Gastroesophageal sphincter (tissue), 4 donors: ENCODE measurements around the gene SLC38A11. TPM values are rescaled to one million over a fixed set of nuclear protein-coding genes. Genes with fewer than 3 reads are reported as not detected.
"Not testable (repeated sequence)": the region's sequence is repeated elsewhere in the genome, so short reads cannot be mapped to it uniquely, and the experiment has no call there.

Experiments
- ATAC-seq: fragments of 150-250 bp; one replicate; pipeline ENCODE4 v1.9.1; 2016; ENCODE audit warnings: mild to moderate bottlenecking, moderate library complexity
- H3K27ac ChIP-seq, 4 donors: fragments of 200-600 bp; sonication (generic) in 3 of 4; 1 replicate in 3 of 4; 2 replicates in 1 of 4; pipeline ENCODE4 v1.5.1; 2016 to 2019
- H3K27me3 ChIP-seq: fragments of 200-600 bp; sonication (generic); one replicate; pipeline ENCODE4 v1.5.1; 2019
- H3K36me3 ChIP-seq, 2 donors: fragments of 200-600 bp; sonication (generic); one replicate each; pipeline ENCODE4 v1.5.1; 2019; ENCODE audit warnings: control low read depth in 1 of 2
- H3K4me1 ChIP-seq, 3 donors: fragments of 200-600 bp; sonication (generic); 1 replicate in 2 of 3; 2 replicates in 1 of 3; pipeline ENCODE4 v1.5.1; 2016 to 2019; ENCODE audit warnings: control low read depth in 2 of 3
- H3K4me3 ChIP-seq, 2 donors: fragments of 200-600 bp; sonication (generic); one replicate each; pipeline ENCODE4 v1.5.1; 2019; ENCODE audit warnings: mild to moderate bottlenecking in 1 of 2, moderate library complexity in 1 of 2
- H3K9me3 ChIP-seq, 3 donors: fragments of 200-600 bp; sonication (generic); one replicate each; pipeline ENCODE4 v1.5.1; 2017 to 2019; ENCODE audit warnings: control low read depth in 2 of 3
- CTCF ChIP-seq, 4 experiments: fragments of 200-600 bp in 2 of 4; fragments of 450-650 bp in 2 of 4; sonication (generic) in 1 of 4; IDR thresholded peaks; one replicate each; pipeline ENCODE4 v1.5.1; 2017 to 2019; ENCODE audit warnings: antibody characterized with exemption in 4 of 4, mild to moderate bottlenecking in 2 of 4, moderate library complexity in 2 of 4
- EP300 ChIP-seq: sonication (generic); formaldehyde crosslinking; IDR thresholded peaks from one replicate; pipeline ENCODE4 v1.6.1; 2017; ENCODE audit warnings: antibody characterized with exemption, mild to moderate bottlenecking
- POLR2A ChIP-seq, 2 donors: fragments of 450-650 bp; IDR thresholded peaks; one replicate each; pipeline ENCODE4 v1.6.1; 2017; ENCODE audit warnings: antibody characterized with exemption in 2 of 2, mild to moderate bottlenecking in 2 of 2, moderate library complexity in 1 of 2
- POLR2AphosphoS5 ChIP-seq: sonication (generic); formaldehyde crosslinking; IDR thresholded peaks from one replicate; pipeline ENCODE4 v1.6.1; 2017; ENCODE audit warnings: antibody characterized with exemption
- WGBS, 2 donors: methylation state at CpG; one replicate each; pipeline ENCODE4 v1.1.5; 2018; ENCODE audit warnings: low coverage in 1 of 2; 5-methylcytosine and 5-hydroxymethylcytosine counted together
- total RNA-seq, 4 donors: library from RNA; depleted of rRNA; stranded (reverse); fragments of >200 nt; gene quantifications; one replicate each; pipeline ENCODE4 v1.1.0, GENCODE V29; 2016

The SLC38A11 gene
- total RNA-seq, 4 donors from 2014 or later: 0.49 to 11.7 (median 2.7) TPM

- Histone ChIP-seq H3K27ac (peak overlapping the region in 2 of 4 donors; percentile 25 to 68), H3K4me3 (no peak overlapping the region), H3K9me3 (no peaks in the 10 kb centered on the region), H3K27me3 (no peaks in the 10 kb centered on the region), H3K4me1 (peaks cover 0 to 31% (median 6%) of the 10 kb centered on the region in 3 donors), H3K36me3 (no peaks in the 10 kb centered on the region)
- no peak for TF ChIP-seq POLR2AphosphoS5
- TF ChIP-seq CTCF (IDR thresholded peaks at IDR 0.05): peak; percentile 21 to 65 (median 45)
- ATAC-seq: peak; percentile 74
- WGBS, 2 donors: 0% methylated on average over 5 of the region's 5 CpGs
These were observed 37.5 kb upstream of the SLC38A11 start for GRCh38 chr2:164992818-164993217.

GRCh38 chr2:164992093-164992454 is 36.7 kb upstream of the SLC38A11 start:
- H3K27me3 ChIP-seq, H3K4me3 ChIP-seq, H3K36me3 ChIP-seq, ATAC-seq, H3K9me3 ChIP-seq: not testable (repeated sequence)
- Histone ChIP-seq H3K27ac (peak overlapping the region; percentile 18 to 68 (median 40)), H3K4me1 (peaks cover 0 to 31% (median 6%) of the 10 kb centered on the region in 3 donors)

- H3K27me3 ChIP-seq, H3K36me3 ChIP-seq, ATAC-seq, H3K4me3 ChIP-seq, H3K9me3 ChIP-seq: not testable (repeated sequence)
- peak overlapping the region; percentile 18 to 68 (median 40) for H3K27ac ChIP-seq
- H3K4me1 ChIP-seq: peaks cover 0 to 31% (median 6%) of the 10 kb centered on the region in 3 donors
These were observed 36.2 kb upstream of the SLC38A11 start for GRCh38 chr2:164991361-164992092.

GRCh38 chr2:164990953-164991352 is 35.6 kb upstream of the SLC38A11 start:
- ATAC-seq, H3K4me3 ChIP-seq, H3K9me3 ChIP-seq, H3K36me3 ChIP-seq, H3K27me3 ChIP-seq: not testable (repeated sequence)
- Histone ChIP-seq H3K4me1 (peaks cover 0 to 31% (median 6%) of the 10 kb centered on the region in 3 donors), H3K27ac (peak overlapping the region in 2 of 4 donors; percentile 57 to 68)

GRCh38 chr2:164988805-164989204 is 33.5 kb upstream of the SLC38A11 start:
- not testable (repeated sequence) for H3K9me3 ChIP-seq, H3K27me3 ChIP-seq, H3K27ac ChIP-seq, H3K4me3 ChIP-seq, H3K36me3 ChIP-seq, ATAC-seq
- WGBS, 2 donors: 79 to 83% methylated on average over 2 of the region's 3 CpGs
- H3K4me1 ChIP-seq: peaks cover 0 to 31% (median 6%) of the 10 kb centered on the region in 3 donors

GRCh38 chr2:164986027-164986426 is 30.7 kb upstream of the SLC38A11 start:
- peaks cover 0 to 17% (median 3%) of the 10 kb centered on the region in 3 donors for H3K4me1 ChIP-seq
- H3K27me3 ChIP-seq, H3K9me3 ChIP-seq, H3K36me3 ChIP-seq, ATAC-seq, H3K4me3 ChIP-seq, H3K27ac ChIP-seq: not testable (repeated sequence)
- 63 to 79% methylated on average over 3 of the region's 3 CpGs for WGBS, 2 donors

GRCh38 chr2:164984428-164984827 is 29.1 kb upstream of the SLC38A11 start:
- H3K27me3 ChIP-seq: no peaks in the 10 kb centered on the region
- no peaks in the 10 kb centered on the region for H3K9me3 ChIP-seq
- ATAC-seq: no peak
- 87 to 96% methylated on average over 3 of the region's 3 CpGs for WGBS, 2 donors
- no peak overlapping the region for H3K27ac ChIP-seq
- no peaks in the 10 kb centered on the region for H3K36me3 ChIP-seq
- TF ChIP-seq CTCF (IDR thresholded peaks at IDR 0.05): no peak
- no peak for TF ChIP-seq EP300
- no peak for TF ChIP-seq POLR2A (IDR thresholded peaks at IDR 0.05)
- no peak for TF ChIP-seq POLR2AphosphoS5
- peaks cover 0 to 12% (median 3%) of the 10 kb centered on the region in 3 donors for H3K4me1 ChIP-seq
- H3K4me3 ChIP-seq: no peak overlapping the region
